Mesothelial cell of epicardium (in vitro differentiated cells): ENCODE results near the gene ENDOD1. TPM values are rescaled to one million over a fixed set of nuclear protein-coding genes. Genes with fewer than 3 reads are reported as not detected.

ENCODE experiments used
- DNase-seq, 2 experiments: peaks; one replicate each; pipeline ENCODE4 v3.0.0; 2021; ENCODE audit warnings: low spot score in 2 of 2; ENCODE audit not compliant: unreplicated experiment in 2 of 2
- H3K27ac Mint-ChIP-seq: 2 replicates; pipeline ENCODE4 v1.8.0; 2021; ENCODE audit warnings: mixed read lengths
- H3K27me3 Mint-ChIP-seq: 2 replicates; pipeline ENCODE4 v1.8.0; 2021; ENCODE audit warnings: low read depth, mixed read lengths
- H3K36me3 Mint-ChIP-seq: 2 replicates; pipeline ENCODE4 v1.8.0; 2021; ENCODE audit warnings: mixed read lengths
- H3K4me1 Mint-ChIP-seq: 2 replicates; pipeline ENCODE4 v1.8.0; 2021; ENCODE audit warnings: mixed read lengths
- H3K4me3 Mint-ChIP-seq: 2 replicates; pipeline ENCODE4 v1.8.0; 2021; ENCODE audit warnings: mild to moderate bottlenecking, moderate library complexity, mixed read lengths
- H3K9me3 Mint-ChIP-seq: 2 replicates; pipeline ENCODE4 v1.8.0; 2021; ENCODE audit warnings: mixed read lengths
- CTCF ChIP-seq: fragments of 200-600 bp; sonication (generic); IDR thresholded peaks from one replicate; pipeline ENCODE4 v1.5.0; 2021; ENCODE audit warnings: antibody characterized with exemption; ENCODE audit not compliant: unreplicated experiment
- total RNA-seq: library from RNA; stranded (reverse); gene quantifications from 3 replicates; pipeline ENCODE4 v1.2.1, GENCODE V29; 2021

The ENDOD1 gene
- total RNA-seq, 1 donor from 2014 or later, result 7.6 TPM

- peak; percentile 25 for TF ChIP-seq CTCF
- no peak for DNase-seq
- H3K4me3 Mint-ChIP-seq, result no peak overlapping the region
- H3K4me1 Mint-ChIP-seq, result peaks cover 18% of the 10 kb centered on the region
- H3K36me3 Mint-ChIP-seq, result no peaks in the 10 kb centered on the region
- no peaks in the 10 kb centered on the region for H3K9me3 Mint-ChIP-seq
- no peaks in the 10 kb centered on the region for H3K27me3 Mint-ChIP-seq
- no peak overlapping the region for H3K27ac Mint-ChIP-seq
Measured at GRCh38 chr11:95092549-95093324, 3.1 kb downstream of the ENDOD1 start.

GRCh38 chr11:95093548-95093947 lies 3.9 kb downstream of the ENDOD1 start:
- H3K27me3 Mint-ChIP-seq, result no peaks in the 10 kb centered on the region
- no peak for DNase-seq
- H3K4me3 Mint-ChIP-seq, result no peak overlapping the region
- no peaks in the 10 kb centered on the region for H3K9me3 Mint-ChIP-seq
- no peak for TF ChIP-seq CTCF
- no peak overlapping the region for H3K27ac Mint-ChIP-seq
- no peaks in the 10 kb centered on the region for H3K36me3 Mint-ChIP-seq
- peaks cover 18% of the 10 kb centered on the region for H3K4me1 Mint-ChIP-seq

GRCh38 chr11:95095858-95096587 lies 6.4 kb downstream of the ENDOD1 start:
- H3K9me3 Mint-ChIP-seq, result no peaks in the 10 kb centered on the region
- no peaks in the 10 kb centered on the region for H3K27me3 Mint-ChIP-seq
- H3K4me3 Mint-ChIP-seq, result no peak overlapping the region
- peaks cover 7% of the 10 kb centered on the region for H3K4me1 Mint-ChIP-seq
- no peak for DNase-seq
- TF ChIP-seq CTCF, result no peak
- H3K36me3 Mint-ChIP-seq, result no peaks in the 10 kb centered on the region
- H3K27ac Mint-ChIP-seq, result no peak overlapping the region

- Mint-ChIP-seq H3K36me3 (no peaks in the 10 kb centered on the region), H3K9me3 (no peaks in the 10 kb centered on the region), H3K27me3 (no peaks in the 10 kb centered on the region), H3K27ac (no peak overlapping the region), H3K4me1 (peaks cover 7% of the 10 kb centered on the region), H3K4me3 (no peak overlapping the region)
- no peak for TF ChIP-seq CTCF
- DNase-seq, result no peak
Measured at GRCh38 chr11:95097209-95097608, 7.6 kb downstream of the ENDOD1 start.

GRCh38 chr11:95098826-95099225 lies 9.2 kb downstream of the ENDOD1 start:
- Mint-ChIP-seq H3K9me3 (no peaks in the 10 kb centered on the region), H3K27me3 (no peaks in the 10 kb centered on the region), H3K27ac (no peak overlapping the region), H3K36me3 (no peaks in the 10 kb centered on the region), H3K4me1 (peaks cover 4% of the 10 kb centered on the region), H3K4me3 (no peak overlapping the region)
- no peak for TF ChIP-seq CTCF
- DNase-seq, result no peak
